Liver (tissue), 9 donors: ENCODE data around the gene PCDH9. TPM values are rescaled to one million over a fixed set of nuclear protein-coding genes. Genes with fewer than 3 reads are reported as not detected.

ENCODE experiments used
- DNase-seq: peaks from one replicate; pipeline ENCODE4 v3.0.0-alpha.2; 2017; ENCODE audit warnings: low spot score
- H3K27ac ChIP-seq, 2 donors: one replicate each; pipeline ENCODE4 v1.7.0; 2013; ENCODE audit warnings: inconsistent platforms in 2 of 2, low read length in 2 of 2, control low read depth in 1 of 2, low read depth in 1 of 2, mild to moderate bottlenecking in 1 of 2
- H3K27me3 ChIP-seq, 4 donors: one replicate each; pipeline versions ENCODE4 v1.6.1 to v1.7.0; 2013; ENCODE audit warnings: low read length in 3 of 4, inconsistent platforms in 1 of 4, mild to moderate bottlenecking in 1 of 4, moderate library complexity in 1 of 4; ENCODE audit not compliant: control insufficient read depth in 4 of 4, insufficient read depth in 4 of 4
- H3K36me3 ChIP-seq, 4 donors: one replicate each; pipeline versions ENCODE4 v1.6.1 to v1.7.0; 2013; ENCODE audit warnings: low read length in 3 of 4, mild to moderate bottlenecking in 3 of 4, low read depth in 1 of 4, moderate library complexity in 1 of 4; ENCODE audit not compliant: control insufficient read depth in 4 of 4, insufficient read depth in 3 of 4
- H3K4me1 ChIP-seq, 4 donors: one replicate each; pipeline versions ENCODE4 v1.6.1 to v1.7.0; 2013; ENCODE audit warnings: low read length in 3 of 4, mild to moderate bottlenecking in 3 of 4, moderate library complexity in 1 of 4; ENCODE audit not compliant: control insufficient read depth in 4 of 4, insufficient read depth in 4 of 4
- H3K4me3 ChIP-seq, 3 donors: one replicate each; pipeline versions ENCODE4 v1.6.1 to v1.7.0; 2013; ENCODE audit warnings: low read length in 3 of 3, control low read depth in 1 of 3, low read depth in 1 of 3, mild to moderate bottlenecking in 1 of 3
- H3K9ac ChIP-seq, 2 donors: one replicate each; pipeline ENCODE4 v1.7.0; 2013; ENCODE audit warnings: low read length in 2 of 2, mild to moderate bottlenecking in 2 of 2, moderate library complexity in 2 of 2, control low read depth in 1 of 2, low read depth in 1 of 2
- H3K9me3 ChIP-seq, 4 donors: one replicate each; pipeline versions ENCODE4 v1.6.1 to v1.7.0; 2013; ENCODE audit warnings: low read length in 3 of 4; ENCODE audit not compliant: control insufficient read depth in 4 of 4
- EGR1 ChIP-seq, 2 donors: IDR thresholded peaks; 2 replicates each; pipeline ENCODE4 v1.6.1; 2016 to 2018; ENCODE audit warnings: antibody characterized with exemption in 2 of 2, low read depth in 2 of 2
- FOXA1 ChIP-seq: IDR thresholded peaks from 2 replicates; pipeline ENCODE4 v1.6.1; 2016; ENCODE audit warnings: antibody characterized with exemption
- FOXA2 ChIP-seq: IDR thresholded peaks from 2 replicates; pipeline ENCODE4 v1.6.1; 2016; ENCODE audit warnings: antibody characterized with exemption
- GABPA ChIP-seq, 2 donors: IDR thresholded peaks in 1 of 2; conservative IDR thresholded peaks in 1 of 2; 2 replicates each; pipeline ENCODE4 v1.6.1; 2016; ENCODE audit warnings: antibody characterized with exemption in 2 of 2, mild to moderate bottlenecking in 1 of 2, moderate library complexity in 1 of 2
- HNF4A ChIP-seq, 2 donors: conservative IDR thresholded peaks; 2 replicates each; pipeline ENCODE4 v1.6.1; 2016; ENCODE audit warnings: antibody characterized with exemption in 2 of 2, mild to moderate bottlenecking in 2 of 2
- HNF4G ChIP-seq: IDR thresholded peaks from 2 replicates; pipeline ENCODE4 v1.6.1; 2016; ENCODE audit warnings: antibody characterized with exemption
- JUND ChIP-seq, 2 donors: IDR thresholded peaks; 2 replicates each; pipeline ENCODE4 v1.6.1; 2016; ENCODE audit warnings: antibody characterized with exemption in 2 of 2
- MAX ChIP-seq: IDR thresholded peaks from 2 replicates; pipeline ENCODE4 v1.6.1; 2016; ENCODE audit warnings: antibody characterized with exemption
- NR2F2 ChIP-seq: IDR thresholded peaks from 2 replicates; pipeline ENCODE4 v1.6.1; 2016; ENCODE audit warnings: antibody characterized with exemption
- RAD21 ChIP-seq, 2 donors: IDR thresholded peaks; 2 replicates each; pipeline ENCODE4 v1.6.1; 2016; ENCODE audit warnings: antibody characterized with exemption in 2 of 2, mild to moderate bottlenecking in 2 of 2
- REST ChIP-seq: IDR thresholded peaks from 2 replicates; pipeline ENCODE4 v1.6.1; 2016; ENCODE audit warnings: antibody characterized with exemption, mild to moderate bottlenecking
- RXRA ChIP-seq, 2 donors: IDR thresholded peaks; 2 replicates each; pipeline ENCODE4 v1.6.1; 2017 to 2018; ENCODE audit warnings: antibody characterized with exemption in 2 of 2, mild to moderate bottlenecking in 1 of 2
- SP1 ChIP-seq: IDR thresholded peaks from 2 replicates; pipeline ENCODE4 v1.6.1; 2018; ENCODE audit warnings: antibody characterized with exemption, mild to moderate bottlenecking
- TAF1 ChIP-seq: conservative IDR thresholded peaks from 2 replicates; pipeline ENCODE4 v1.6.1; 2016; ENCODE audit warnings: antibody characterized with exemption, mild to moderate bottlenecking
- YY1 ChIP-seq: IDR thresholded peaks from 2 replicates; pipeline ENCODE4 v1.6.1; 2016; ENCODE audit warnings: antibody characterized with exemption, mild to moderate bottlenecking
- WGBS: extraction: QIAGEN DNeasy Blood & Tissue Kit; methylation state at CpG from one replicate; pipeline ENCODE4 v1.1.7; 2013; 5-methylcytosine and 5-hydroxymethylcytosine counted together
- polyA plus RNA-seq, 2 donors: library from polyadenylated mRNA; stranded (reverse) in 1 of 2; unstranded in 1 of 2; fragments of 200-250 nt in 1 of 2; fragments of >200 nt in 1 of 2; fragmentation: Nextera tagmentation in 1 of 2; extraction: Ambion mirVana in 1 of 2; gene quantifications; one replicate each; pipeline versions ENCODE4 v1.2.1 to v1.2.3, GENCODE V29; 2013 to 2015
- total RNA-seq, 2 donors: library from RNA; depleted of rRNA; stranded (reverse); fragments of >200 nt; gene quantifications; one replicate each; pipeline ENCODE4 v1.2.3, GENCODE V29; 2014
- TF ChIP-seq, protein P1 (sequence below): IDR thresholded peaks from 2 replicates; pipeline ENCODE4 v1.6.1; 2016; ENCODE audit warnings: antibody characterized with exemption
- donor health status: healthy.
- donor health status: healthy.
- donor health status: healthy.
- donor health status: healthy.
- donor health status: healthy.

Gene PCDH9
- total and polyA plus RNA-seq, 4 donors: 0.90 to 4.0 (median 2.2) TPM

- no peaks in the 10 kb centered on the region for H3K27me3 ChIP-seq
- no peak overlapping the region for H3K4me3 ChIP-seq
- H3K27ac ChIP-seq: no peak overlapping the region
- DNase-seq: no peak
- no peak overlapping the region for H3K9ac ChIP-seq
- H3K4me1 ChIP-seq: no peaks in the 10 kb centered on the region
- H3K36me3 ChIP-seq: no peaks in the 10 kb centered on the region
- no peak for TF ChIP-seq EGR1 (IDR thresholded peaks at IDR 0.05; ENCODE audit: low read depth in 2 of 2)
- TF ChIP-seq NR2F2: no peak
- no peak for TF ChIP-seq YY1
- no peak for TF ChIP-seq HNF4A (conservative IDR thresholded peaks at IDR 0.05)
- TF ChIP-seq, protein P1, sequence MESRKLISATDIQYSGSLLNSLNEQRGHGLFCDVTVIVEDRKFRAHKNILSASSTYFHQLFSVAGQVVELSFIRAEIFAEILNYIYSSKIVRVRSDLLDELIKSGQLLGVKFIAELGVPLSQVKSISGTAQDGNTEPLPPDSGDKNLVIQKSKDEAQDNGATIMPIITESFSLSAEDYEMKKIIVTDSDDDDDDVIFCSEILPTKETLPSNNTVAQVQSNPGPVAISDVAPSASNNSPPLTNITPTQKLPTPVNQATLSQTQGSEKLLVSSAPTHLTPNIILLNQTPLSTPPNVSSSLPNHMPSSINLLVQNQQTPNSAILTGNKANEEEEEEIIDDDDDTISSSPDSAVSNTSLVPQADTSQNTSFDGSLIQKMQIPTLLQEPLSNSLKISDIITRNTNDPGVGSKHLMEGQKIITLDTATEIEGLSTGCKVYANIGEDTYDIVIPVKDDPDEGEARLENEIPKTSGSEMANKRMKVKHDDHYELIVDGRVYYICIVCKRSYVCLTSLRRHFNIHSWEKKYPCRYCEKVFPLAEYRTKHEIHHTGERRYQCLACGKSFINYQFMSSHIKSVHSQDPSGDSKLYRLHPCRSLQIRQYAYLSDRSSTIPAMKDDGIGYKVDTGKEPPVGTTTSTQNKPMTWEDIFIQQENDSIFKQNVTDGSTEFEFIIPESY: no peak
- TF ChIP-seq FOXA1: no peak
- WGBS: 86% methylated on average over 6 of the region's 6 CpGs
- H3K9me3 ChIP-seq: no peaks in the 10 kb centered on the region
These were observed 281.2 kb downstream of the PCDH9 start for GRCh38 chr13:66948910-66949309.

- no peak for DNase-seq
- Histone ChIP-seq H3K36me3 (no peaks in the 10 kb centered on the region), H3K27ac (no peak overlapping the region), H3K9me3 (no peaks in the 10 kb centered on the region), H3K4me3 (no peak overlapping the region), H3K4me1 (no peaks in the 10 kb centered on the region), H3K9ac (no peak overlapping the region), H3K27me3 (no peaks in the 10 kb centered on the region)
- no peak for TF ChIP-seq YY1
- no peak for TF ChIP-seq GABPA (IDR thresholded peaks at IDR 0.05 in 1 of 2, conservative IDR thresholded peaks at IDR 0.05 in 1 of 2)
- TF ChIP-seq RXRA (IDR thresholded peaks at IDR 0.05): no peak
- TF ChIP-seq HNF4A (conservative IDR thresholded peaks at IDR 0.05): no peak
- no peak for TF ChIP-seq HNF4G
- TF ChIP-seq SP1: no peak
- TF ChIP-seq RAD21 (IDR thresholded peaks at IDR 0.05): no peak
- 89% methylated on average over 3 of the region's 3 CpGs for WGBS
These were observed 286.6 kb downstream of the PCDH9 start for GRCh38 chr13:66943530-66943929.

GRCh38 chr13:66940113-66940512, 290.0 kb downstream of the PCDH9 start:
- Histone ChIP-seq H3K36me3 (no peaks in the 10 kb centered on the region), H3K27me3 (no peaks in the 10 kb centered on the region), H3K9me3 (no peaks in the 10 kb centered on the region), H3K27ac (no peak overlapping the region), H3K4me1 (no peaks in the 10 kb centered on the region), H3K9ac (no peak overlapping the region), H3K4me3 (no peak overlapping the region)
- DNase-seq: no peak
- 89% methylated on average over 4 of the region's 4 CpGs for WGBS
- TF ChIP-seq FOXA2 (no peak), RAD21 (IDR thresholded peaks at IDR 0.05) (no peak), EGR1 (IDR thresholded peaks at IDR 0.05; ENCODE audit: low read depth in 2 of 2) (no peak), MAX (no peak), REST (no peak), JUND (IDR thresholded peaks at IDR 0.05) (no peak), TAF1 (no peak), FOXA1 (no peak), HNF4G (no peak), YY1 (no peak), HNF4A (conservative IDR thresholded peaks at IDR 0.05) (no peak)
- TF ChIP-seq, protein P1: no peak
